Spleen (tissue), 11 donors: ENCODE data around the gene TUBA4B. TPM values are rescaled to one million over a fixed set of nuclear protein-coding genes. Genes with fewer than 3 reads are reported as not detected.

Experiments used
- DNase-seq: peaks from one replicate; pipeline ENCODE4 v3.0.0-alpha.2; 2020
- H3K27ac ChIP-seq, 8 donors: fragments of 200-600 bp; sonication (generic) in 7 of 8; 1 replicate in 4 of 8; 2 replicates in 4 of 8; pipeline versions ENCODE4 v1.5.0 to v1.8.0; 2016 to 2021; ENCODE audit warnings: inconsistent platforms in 4 of 8, mild to moderate bottlenecking in 4 of 8, moderate library complexity in 1 of 8
- H3K27me3 ChIP-seq, 7 donors: fragments of 200-600 bp; sonication (generic) in 6 of 7; replicated peaks in 1 of 7; 1 replicate in 4 of 7; 2 replicates in 3 of 7; pipeline versions ENCODE4 v1.5.0 to v1.8.0; 2016 to 2021; ENCODE audit warnings: inconsistent platforms in 3 of 7, mild to moderate bottlenecking in 1 of 7
- H3K36me3 ChIP-seq, 6 donors: fragments of 200-600 bp; sonication (generic) in 5 of 6; 1 replicate in 4 of 6; 2 replicates in 2 of 6; pipeline versions ENCODE4 v1.5.0 to v1.8.0; 2016 to 2021; ENCODE audit warnings: inconsistent platforms in 2 of 6
- H3K4me1 ChIP-seq, 6 donors: fragments of 200-600 bp; sonication (generic) in 5 of 6; 1 replicate in 3 of 6; 2 replicates in 3 of 6; pipeline versions ENCODE4 v1.5.0 to v1.8.0; 2016 to 2021; ENCODE audit warnings: inconsistent platforms in 3 of 6
- H3K4me3 ChIP-seq, 8 donors: fragments of 200-600 bp; sonication (generic) in 7 of 8; 1 replicate in 4 of 8; 2 replicates in 4 of 8; pipeline versions ENCODE4 v1.5.0 to v1.8.0; 2016 to 2021; ENCODE audit warnings: inconsistent platforms in 4 of 8, mild to moderate bottlenecking in 4 of 8, moderate library complexity in 2 of 8
- H3K9me3 ChIP-seq, 8 donors: fragments of 200-600 bp; sonication (generic) in 7 of 8; 1 replicate in 4 of 8; 2 replicates in 4 of 8; pipeline versions ENCODE4 v1.5.0 to v1.8.0; 2016 to 2021; ENCODE audit warnings: inconsistent platforms in 4 of 8
- CTCF ChIP-seq, 11 experiments: fragments of 200-600 bp in 7 of 11; fragments of 450-650 bp in 4 of 11; sonication (generic) in 4 of 11; IDR thresholded peaks in 8 of 11; conservative IDR thresholded peaks in 3 of 11; 1 replicate in 7 of 11; 2 replicates in 4 of 11; pipeline versions ENCODE4 v1.4.0 to v1.8.0; 2016 to 2021; ENCODE audit warnings: antibody characterized with exemption in 11 of 11, inconsistent platforms in 4 of 11, mild to moderate bottlenecking in 1 of 11
- POLR2A ChIP-seq, 3 donors: fragments of 450-650 bp; IDR thresholded peaks; one replicate each; pipeline ENCODE4 v1.5.1; 2017; ENCODE audit warnings: antibody characterized with exemption in 3 of 3, mild to moderate bottlenecking in 1 of 3
- POLR2AphosphoS5 ChIP-seq, 3 donors: sonication (generic); formaldehyde crosslinking; IDR thresholded peaks; one replicate each; pipeline ENCODE4 v1.5.1; 2017; ENCODE audit warnings: antibody characterized with exemption in 3 of 3
- WGBS, 5 donors: extraction: QIAGEN DNeasy Blood & Tissue Kit in 3 of 5; methylation state at CpG; one replicate each; pipeline versions ENCODE4 v1.1.5 to v1.1.7; 2013 to 2018; 5-methylcytosine and 5-hydroxymethylcytosine counted together
- intact Hi-C: fragments of 100-400 bp; cut with DNase I; formaldehyde crosslinking; loops from one replicate; pipeline ENCODE4 v1.15.0; 2023; ENCODE audit warnings: low total_unique reads
- polyA plus RNA-seq, 3 donors: library from polyadenylated mRNA; stranded (reverse); fragments of 200-250 nt; gene quantifications; one replicate each; pipeline ENCODE4 v1.2.1, GENCODE V29; 2013
- total RNA-seq, 7 donors: library from RNA; depleted of rRNA in 3 of 7; stranded (reverse); fragments of >200 nt in 3 of 7; fragmentation: NEBNext Ultra II Directional in 4 of 7; extraction: Animal tissue kit (Norgen Biotek cat#: 25700) in 4 of 7; gene quantifications; one replicate each; pipeline versions ENCODE4 v1.1.0 to v1.2.1, GENCODE V29; 2016 to 2021
- donor health status: healthy with polysubstance abuse.
- donor health status: DM: no; HTN: no; CAD: no; lungs with moderate emphysema.
- donor health status: DM: no; HTN: no; CAD: no.
- donor health status: Bipolar disorder and iron deficiency.
- donor health status: healthy.
- donor health status: DM: no; HTN: no; CAD: no.
- donor health status: DM: yes; HTN: yes; CAD: no.

The TUBA4B gene
- total and polyA plus RNA-seq, 10 donors: not detected

DNA sequence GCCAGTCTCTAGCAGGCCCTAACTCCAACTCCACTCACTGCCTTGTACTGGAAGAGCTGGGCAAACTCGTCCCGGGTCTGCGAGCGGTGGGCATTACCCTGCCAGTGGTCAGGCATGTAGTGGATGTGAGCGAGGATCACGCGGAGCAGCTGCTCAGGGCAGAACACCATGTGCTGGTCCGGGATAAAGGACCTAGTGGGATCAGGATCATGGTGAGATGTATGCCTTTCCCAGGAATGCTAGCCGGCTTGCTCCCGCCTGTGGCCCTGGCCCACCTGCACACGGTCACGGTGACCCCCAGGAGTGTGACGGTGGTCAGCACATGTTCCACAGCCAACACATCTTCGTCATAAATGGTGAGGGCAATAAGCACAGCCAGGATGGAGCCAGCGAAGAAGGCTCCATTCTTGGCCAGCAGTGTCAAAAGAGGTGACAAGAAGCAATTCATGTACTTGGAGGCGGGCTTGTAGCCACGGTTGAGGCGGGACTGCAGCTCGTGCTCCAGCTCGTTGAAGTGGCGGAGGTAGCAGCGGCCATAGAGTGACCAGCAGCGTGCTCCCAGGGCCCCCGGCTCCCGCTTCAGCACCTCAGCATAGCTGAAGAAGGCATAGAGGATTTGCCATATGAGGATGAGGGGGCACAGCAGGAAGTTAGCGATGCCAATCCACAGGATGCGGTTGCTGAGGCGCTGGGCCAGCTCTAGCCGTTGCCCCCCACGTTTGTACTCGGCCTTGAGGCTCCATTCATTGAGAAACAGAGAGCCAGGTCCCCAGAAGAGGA is 29.0 kb upstream of the TUBA4B start:
- Histone ChIP-seq H3K4me1 (peaks cover 20 to 76% (median 45%) of the 10 kb centered on the region in 6 donors), H3K27ac (no peak overlapping the region), H3K36me3 (peaks cover 0 to 86% (median 68%) of the 10 kb centered on the region in 6 donors), H3K9me3 (no peaks in the 10 kb centered on the region), H3K4me3 (no peak overlapping the region), H3K27me3 (no peaks in the 10 kb centered on the region)
- no peak for TF ChIP-seq CTCF (IDR thresholded peaks at IDR 0.05 in 8 of 11, conservative IDR thresholded peaks at IDR 0.05 in 3 of 11)
- TF ChIP-seq POLR2A (IDR thresholded peaks at IDR 0.05): no peak
- no peak for TF ChIP-seq POLR2AphosphoS5 (IDR thresholded peaks at IDR 0.05)
- intact Hi-C loops: no loop called here
- 91 to 95% (median 92%) methylated on average over 27 to 31 of the region's 31 CpGs for WGBS, 5 donors
- no peak for DNase-seq

DNA sequence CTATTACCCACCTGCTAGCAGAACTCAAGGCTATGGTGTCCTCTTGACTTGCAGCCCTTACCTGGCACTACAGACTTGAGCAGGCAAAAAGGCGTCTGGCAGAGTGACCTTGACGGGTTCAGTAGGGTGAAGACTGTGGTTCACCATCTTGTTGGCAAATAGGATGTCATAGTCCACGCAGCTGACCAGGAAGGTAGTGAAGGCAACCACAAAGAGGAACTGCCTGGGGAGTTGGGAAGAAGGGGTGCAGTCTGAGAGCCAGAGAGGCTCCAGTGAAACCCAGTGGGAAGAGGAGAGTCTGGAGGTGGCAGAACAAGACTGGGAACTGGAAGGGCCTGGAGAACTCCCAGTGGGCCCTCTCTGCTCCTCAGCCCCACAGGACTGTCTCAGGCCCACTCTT is 27.7 kb upstream of the TUBA4B start:
- intact Hi-C loops: loop anchor here (5.0 kb wide), 1 partner anchor 52 kb away; the partner anchor contains the start of gene DNAJB2
- peak overlapping the region in 5 of 8 donors; percentile 26 to 72 (median 67) for H3K27ac ChIP-seq
- peaks cover 12 to 66% (median 36%) of the 10 kb centered on the region in 6 donors for H3K4me1 ChIP-seq
- TF ChIP-seq POLR2A (IDR thresholded peaks at IDR 0.05) (no peak), POLR2AphosphoS5 (IDR thresholded peaks at IDR 0.05) (peak in 1 of 3 donors; percentile 61)
- WGBS, 5 donors: 42 to 74% (median 52%) methylated on average over 3 of the region's 3 CpGs
- DNase-seq: no peak
- peaks cover 0 to 75% (median 62%) of the 10 kb centered on the region in 6 donors for H3K36me3 ChIP-seq
- no peaks in the 10 kb centered on the region for H3K27me3 ChIP-seq
- no peaks in the 10 kb centered on the region for H3K9me3 ChIP-seq
- peak overlapping the region in 1 of 8 donors; percentile 2 for H3K4me3 ChIP-seq

DNA sequence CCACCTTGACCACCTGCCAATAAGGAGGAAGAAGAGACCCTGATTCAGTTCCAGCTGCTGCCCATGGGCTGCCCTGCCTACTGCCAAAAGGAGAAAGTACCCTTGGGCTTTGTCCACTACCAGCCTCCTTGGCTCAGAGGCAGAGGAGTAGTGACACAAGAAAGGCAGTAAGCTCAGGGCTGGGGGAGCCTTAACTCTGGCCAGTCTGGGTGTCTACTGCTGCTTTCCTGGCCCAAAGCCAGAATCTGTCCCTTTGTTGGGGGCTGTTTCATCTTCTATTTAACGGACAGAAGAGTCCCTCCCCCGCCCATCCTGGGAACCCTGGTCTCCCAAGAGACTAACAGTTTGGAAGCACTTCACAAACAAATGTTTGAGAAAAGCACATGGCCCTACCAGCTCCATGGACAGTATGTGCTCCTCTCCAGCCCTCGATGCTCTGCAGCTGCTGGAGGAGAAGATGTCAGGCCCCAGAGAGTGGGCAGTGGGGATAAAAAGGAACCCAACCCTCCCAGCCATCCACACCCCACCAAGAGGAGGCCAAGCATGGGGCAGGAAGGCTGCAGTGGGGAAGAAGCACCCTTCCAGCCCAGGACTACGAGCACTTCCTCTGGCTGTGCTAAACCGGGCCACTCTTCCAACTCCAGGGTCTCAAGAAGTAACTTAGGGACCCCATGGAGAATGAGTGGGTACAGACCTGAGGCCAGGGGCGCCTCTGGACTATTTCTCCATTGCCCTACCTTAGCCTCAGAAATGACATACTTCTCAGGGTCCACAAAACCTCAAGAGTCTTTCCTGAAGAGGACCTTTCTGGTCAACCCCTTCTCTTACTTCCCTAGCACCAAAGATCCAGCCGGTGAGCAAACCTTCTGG is 24.8 kb upstream of the TUBA4B start:
- WGBS, 5 donors: 34 to 42% (median 36%) methylated on average over 7 of the region's 7 CpGs
- no peak for DNase-seq
- intact Hi-C loops: loop anchor here (5.0 kb wide), 1 partner anchor 49 kb away; the partner anchor contains the start of gene DNAJB2

More for the DNA sequence above, 24.8 kb upstream of the TUBA4B start:
- Histone ChIP-seq H3K27me3 (no peaks in the 10 kb centered on the region), H3K27ac (peak overlapping the region; percentile 88 to 99 (median 97)), H3K4me1 (peaks cover 18 to 81% (median 50%) of the 10 kb centered on the region in 6 donors), H3K36me3 (peaks cover 0 to 69% (median 48%) of the 10 kb centered on the region in 6 donors), H3K9me3 (no peaks in the 10 kb centered on the region), H3K4me3 (peak overlapping the region; percentile 56 to 79 (median 73))
- no peak for TF ChIP-seq CTCF (IDR thresholded peaks at IDR 0.05 in 8 of 11, conservative IDR thresholded peaks at IDR 0.05 in 3 of 11)
- TF ChIP-seq POLR2AphosphoS5 (IDR thresholded peaks at IDR 0.05): no peak
- no peak for TF ChIP-seq POLR2A (IDR thresholded peaks at IDR 0.05)
